Right atrium auricular region (tissue), 2 donors: Measurements from ENCODE around the gene ADAMTS15. TPM values are rescaled to one million over a fixed set of nuclear protein-coding genes. Genes with fewer than 3 reads are reported as not detected.

Experiments
- DNase-seq: peaks from one replicate; pipeline ENCODE4 v3.0.0-alpha.2; 2019; ENCODE audit warnings: low spot score
- H3K27ac ChIP-seq, 2 donors: fragments of 200-600 bp; sonication (generic); 1 replicate in 1 of 2; 2 replicates in 1 of 2; pipeline ENCODE4 v1.5.1; 2016 to 2019
- H3K27me3 ChIP-seq, 2 donors: fragments of 200-600 bp; sonication (generic); one replicate each; pipeline versions ENCODE4 v1.5.1 to v1.6.0; 2017 to 2019
- H3K36me3 ChIP-seq: fragments of 200-600 bp; sonication (generic); one replicate; pipeline ENCODE4 v1.5.1; 2016
- H3K4me1 ChIP-seq, 2 donors: fragments of 200-600 bp; sonication (generic); one replicate each; pipeline versions ENCODE4 v1.5.1 to v1.6.0; 2017 to 2019
- H3K4me3 ChIP-seq, 2 donors: fragments of 200-600 bp; sonication (generic); 1 replicate in 1 of 2; 2 replicates in 1 of 2; pipeline ENCODE4 v1.5.1; 2017 to 2019; ENCODE audit warnings: mild to moderate bottlenecking in 1 of 2, moderate library complexity in 1 of 2
- H3K9me3 ChIP-seq, 2 donors: fragments of 200-600 bp; sonication (generic); one replicate each; pipeline ENCODE4 v1.5.1; 2019
- total RNA-seq, 2 donors: library from RNA; depleted of rRNA; stranded (reverse); fragments of >200 nt; gene quantifications; one replicate each; pipeline ENCODE4 v1.1.0, GENCODE V29; 2016
- TF ChIP-seq, protein P1 (sequence below), 2 donors: fragments of 200-600 bp; sonication (generic); IDR thresholded peaks; one replicate each; pipeline ENCODE4 v1.5.1; 2019; ENCODE audit warnings: antibody characterized with exemption in 2 of 2

ADAMTS15 gene
- total RNA-seq, 2 donors from 2014 or later: 17.5 to 21.2 TPM

GRCh38 chr11:130467116-130467900 is 18.9 kb downstream of the ADAMTS15 start:
- Histone ChIP-seq H3K27me3 (no peaks in the 10 kb centered on the region), H3K9me3 (no peaks in the 10 kb centered on the region), H3K27ac (no peak overlapping the region), H3K4me1 (no peaks in the 10 kb centered on the region), H3K4me3 (no peak overlapping the region), H3K36me3 (peaks cover 80% of the 10 kb centered on the region)
- TF ChIP-seq, protein P1, sequence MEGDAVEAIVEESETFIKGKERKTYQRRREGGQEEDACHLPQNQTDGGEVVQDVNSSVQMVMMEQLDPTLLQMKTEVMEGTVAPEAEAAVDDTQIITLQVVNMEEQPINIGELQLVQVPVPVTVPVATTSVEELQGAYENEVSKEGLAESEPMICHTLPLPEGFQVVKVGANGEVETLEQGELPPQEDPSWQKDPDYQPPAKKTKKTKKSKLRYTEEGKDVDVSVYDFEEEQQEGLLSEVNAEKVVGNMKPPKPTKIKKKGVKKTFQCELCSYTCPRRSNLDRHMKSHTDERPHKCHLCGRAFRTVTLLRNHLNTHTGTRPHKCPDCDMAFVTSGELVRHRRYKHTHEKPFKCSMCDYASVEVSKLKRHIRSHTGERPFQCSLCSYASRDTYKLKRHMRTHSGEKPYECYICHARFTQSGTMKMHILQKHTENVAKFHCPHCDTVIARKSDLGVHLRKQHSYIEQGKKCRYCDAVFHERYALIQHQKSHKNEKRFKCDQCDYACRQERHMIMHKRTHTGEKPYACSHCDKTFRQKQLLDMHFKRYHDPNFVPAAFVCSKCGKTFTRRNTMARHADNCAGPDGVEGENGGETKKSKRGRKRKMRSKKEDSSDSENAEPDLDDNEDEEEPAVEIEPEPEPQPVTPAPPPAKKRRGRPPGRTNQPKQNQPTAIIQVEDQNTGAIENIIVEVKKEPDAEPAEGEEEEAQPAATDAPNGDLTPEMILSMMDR (IDR thresholded peaks at IDR 0.05): no peak
- no peak for DNase-seq

DNA sequence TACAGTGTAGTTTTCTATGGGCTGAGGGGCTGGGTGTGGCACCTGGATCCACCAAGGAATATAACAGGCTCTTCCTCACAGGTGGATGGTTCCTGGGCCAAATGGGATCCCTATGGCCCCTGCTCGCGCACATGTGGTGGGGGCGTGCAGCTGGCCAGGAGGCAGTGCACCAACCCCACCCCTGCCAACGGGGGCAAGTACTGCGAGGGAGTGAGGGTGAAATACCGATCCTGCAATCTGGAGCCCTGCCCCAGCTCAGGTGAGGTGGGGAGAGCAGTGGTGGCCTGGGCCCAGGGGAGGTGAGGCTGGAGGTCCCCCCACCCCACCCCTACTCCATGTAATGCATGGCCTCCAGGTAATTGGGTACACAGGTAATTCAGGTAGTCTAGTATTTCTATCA is 20.7 kb downstream of the ADAMTS15 start:
- DNase-seq: no peak
- no peaks in the 10 kb centered on the region for H3K9me3 ChIP-seq
- no peaks in the 10 kb centered on the region for H3K4me1 ChIP-seq
- no peaks in the 10 kb centered on the region for H3K27me3 ChIP-seq
- H3K27ac ChIP-seq: no peak overlapping the region
- H3K4me3 ChIP-seq: no peak overlapping the region
- TF ChIP-seq, protein P1 (IDR thresholded peaks at IDR 0.05): no peak
- peaks cover 80% of the 10 kb centered on the region for H3K36me3 ChIP-seq

- peaks cover 70% of the 10 kb centered on the region for H3K36me3 ChIP-seq
- TF ChIP-seq, protein P1 (IDR thresholded peaks at IDR 0.05): no peak
- H3K9me3 ChIP-seq: no peaks in the 10 kb centered on the region
- H3K27ac ChIP-seq: no peak overlapping the region
- H3K4me1 ChIP-seq: peaks cover 0 to under 1% of the 10 kb centered on the region in 2 donors
- peak; percentile 55 for DNase-seq
- no peak overlapping the region for H3K4me3 ChIP-seq
- H3K27me3 ChIP-seq: no peaks in the 10 kb centered on the region
These were observed 22.6 kb downstream of the ADAMTS15 start for GRCh38 chr11:130470832-130471706.

DNA sequence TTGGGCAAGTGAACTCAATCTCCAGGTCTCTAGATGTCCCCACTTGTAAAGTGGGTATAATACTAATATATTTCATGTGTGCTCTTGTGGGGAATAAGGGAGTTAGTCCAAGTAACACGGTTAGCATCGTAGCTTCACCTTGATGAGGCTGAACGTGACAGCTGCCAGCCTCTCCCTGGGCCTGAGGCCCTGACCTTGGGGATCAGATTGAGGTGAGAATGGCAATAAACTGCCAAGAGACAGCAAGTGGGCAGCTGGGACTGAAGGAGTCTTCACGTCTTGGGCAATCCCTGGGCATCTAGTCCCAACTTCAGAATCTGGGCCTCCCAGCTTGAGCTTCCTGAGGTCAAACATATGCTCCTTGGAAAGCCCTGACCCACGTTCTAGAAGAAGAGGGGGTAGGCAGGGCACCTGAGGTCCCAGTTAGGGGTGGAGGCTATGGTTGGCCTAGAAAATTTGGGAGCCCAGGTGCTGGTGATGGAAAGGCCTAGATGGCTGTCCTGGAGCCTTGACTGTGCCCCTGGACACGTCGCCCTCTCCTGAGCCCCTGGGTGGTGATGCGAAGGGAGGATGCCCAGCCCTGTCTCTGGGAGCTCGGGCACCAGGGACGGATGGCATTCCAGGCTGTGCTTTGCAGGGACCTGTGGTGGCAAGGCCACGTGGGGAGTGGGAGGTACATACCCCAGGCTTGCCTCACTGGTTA is 23.4 kb downstream of the ADAMTS15 start:
- peaks cover 0 to 8% of the 10 kb centered on the region in 2 donors for H3K4me1 ChIP-seq
- TF ChIP-seq, protein P1 (IDR thresholded peaks at IDR 0.05): no peak
- H3K27ac ChIP-seq: peak overlapping the region in 1 of 2 donors; percentile 3
- H3K27me3 ChIP-seq: no peaks in the 10 kb centered on the region
- no peak overlapping the region for H3K4me3 ChIP-seq
- peaks cover 63% of the 10 kb centered on the region for H3K36me3 ChIP-seq
- H3K9me3 ChIP-seq: no peaks in the 10 kb centered on the region
- DNase-seq: peak; percentile 48

GRCh38 chr11:130472434-130472961 is 24.1 kb downstream of the ADAMTS15 start:
- Histone ChIP-seq H3K4me1 (peaks cover 0 to 15% of the 10 kb centered on the region in 2 donors), H3K9me3 (no peaks in the 10 kb centered on the region), H3K4me3 (no peak overlapping the region), H3K36me3 (peaks cover 63% of the 10 kb centered on the region), H3K27ac (no peak overlapping the region), H3K27me3 (no peaks in the 10 kb centered on the region)
- DNase-seq: peak; percentile 43
- TF ChIP-seq, protein P1 (IDR thresholded peaks at IDR 0.05): no peak
